Panc1 (cell line): ENCODE results near the gene IL1R1. TPM values are rescaled to one million over a fixed set of nuclear protein-coding genes. Genes with fewer than 3 reads are reported as not detected.

ENCODE experiments used
- ATAC-seq: fragments of 200-7000 bp; cut with Tn5 transposase; 2 replicates; pipeline ENCODE4 v1.9.1; 2020; ENCODE audit warnings: mild to moderate bottlenecking, moderate library complexity
- BruUV-seq: library from RNA; stranded (reverse); fragments of 400-500 nt; replicated peaks from 2 replicates; lab custom pipeline; 2021; lab: Mats Ljungman, UMichigan
- CTCF ChIA-PET: fragments of 300-600 bp; sonication (Branson Sonifier 250); formaldehyde crosslinking; loops from one replicate; lab custom pipeline; 2022; ENCODE audit warnings: antibody characterized with exemption; lab: Charles Lee
- POLR2A ChIA-PET: fragments of 300-600 bp; sonication (Branson Sonifier 250); formaldehyde crosslinking; loops from one replicate; lab custom pipeline; 2022; ENCODE audit warnings: antibody characterized with exemption; lab: Charles Lee
- DNase-seq: peaks from one replicate; pipeline ENCODE4 v3.0.0-alpha.2; 2010; ENCODE audit warnings: low read depth, low spot score
- H3K27ac ChIP-seq: 2 replicates; pipeline ENCODE4 v1.5.1; 2011; ENCODE audit warnings: mild to moderate bottlenecking, low read length, inconsistent platforms
- H3K27me3 ChIP-seq: fragments of 200-500 bp; sonication (Bioruptor generic); 2 replicates; pipeline ENCODE4 v1.6.0; 2014; ENCODE audit warnings: low read length, inconsistent platforms; ENCODE audit not compliant: control insufficient read depth, insufficient read depth
- H3K36me3 ChIP-seq: fragments of 200-500 bp; sonication (Bioruptor generic); 2 replicates; pipeline ENCODE4 v1.5.1; 2014; ENCODE audit warnings: inconsistent platforms, mild to moderate bottlenecking, low read length, moderate library complexity; ENCODE audit not compliant: control insufficient read depth, insufficient read depth
- H3K4me1 ChIP-seq: 2 replicates; pipeline ENCODE4 v1.5.1; 2011; ENCODE audit warnings: inconsistent platforms, mild to moderate bottlenecking, low read length, moderate library complexity; ENCODE audit not compliant: control insufficient read depth, insufficient read depth
- H3K4me3 ChIP-seq, 2 experiments: 2 replicates each; pipeline ENCODE4 v1.5.1; 2011 to 2012; ENCODE audit warnings: low read depth in 2 of 2, low read length in 2 of 2, mild to moderate bottlenecking in 2 of 2, inconsistent platforms in 1 of 2, moderate library complexity in 1 of 2
- H3K9me3 ChIP-seq: fragments of 200-500 bp; sonication (Bioruptor generic); 2 replicates; pipeline ENCODE4 v1.5.1; 2014; ENCODE audit warnings: low read depth, mild to moderate bottlenecking, inconsistent platforms, low read length, moderate library complexity; ENCODE audit not compliant: control insufficient read depth, insufficient read depth
- POLR2AphosphoS5 ChIP-seq: IDR thresholded peaks from 2 replicates; pipeline ENCODE4 v1.6.1; 2012; ENCODE audit warnings: mild to moderate bottlenecking, low read depth, low read length, moderate library complexity
- SIN3A ChIP-seq: IDR thresholded peaks from 2 replicates; pipeline ENCODE4 v1.6.1; 2012; ENCODE audit warnings: low read depth, mild to moderate bottlenecking, low read length, moderate library complexity, borderline replicate concordance; ENCODE audit not compliant: insufficient read depth
- TCF7L2 ChIP-seq: IDR thresholded peaks from 2 replicates; pipeline ENCODE4 v1.6.1; 2011; ENCODE audit warnings: mild to moderate bottlenecking, low read depth, low read length, inconsistent platforms
- in situ Hi-C: cut with HindIII; loops from 2 replicates; pipeline ENCODE4 v1.10.0; 2016; ENCODE audit warnings: low sequenced_read_pairs, low pct_unique_long_range_greater_than_20kb
- intact Hi-C: fragments of 100-400 bp; cut with micrococcal nuclease; formaldehyde crosslinking; loops from one replicate; pipeline ENCODE4 v1.10.0; 2022; ENCODE audit not compliant: unreplicated experiment
- total RNA-seq: library from RNA; stranded (reverse); gene quantifications from one replicate; pipeline ENCODE4 v1.2.1, GENCODE V29; 2021; ENCODE audit not compliant: unreplicated experiment
- TF ChIP-seq, protein P1 (sequence below), 2 experiments: IDR thresholded peaks; 2 replicates each; pipeline ENCODE4 v1.6.1; 2011 to 2012; ENCODE audit warnings: low read depth in 2 of 2, control low read depth in 1 of 2, low read length in 1 of 2, mild to moderate bottlenecking in 1 of 2, moderate library complexity in 1 of 2; ENCODE audit not compliant: insufficient read depth in 1 of 2
- TF ChIP-seq, protein P2 (sequence below): fragments of 450-650 bp; IDR thresholded peaks from 2 replicates; pipeline ENCODE4 v1.5.1; 2017; ENCODE audit warnings: mild to moderate bottlenecking

IL1R1 gene
- total RNA-seq, 1 experiment from 2014 or later = 7.1 TPM

DNA sequence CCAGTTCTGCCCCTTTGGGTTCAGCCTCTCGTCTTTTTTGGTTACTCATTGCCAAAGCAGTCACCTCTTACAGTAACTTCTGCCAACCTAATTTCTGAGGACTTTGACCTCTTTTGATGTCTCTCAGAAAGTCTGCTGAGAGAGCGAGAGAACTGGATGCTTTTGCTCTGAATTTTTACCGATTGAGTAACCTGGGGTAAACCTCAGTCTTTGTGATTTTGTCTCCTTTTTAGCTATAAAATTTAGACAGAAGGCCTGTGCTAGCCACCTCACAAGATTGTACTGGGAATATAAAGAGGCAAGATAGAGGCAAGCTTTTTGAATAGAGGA, 34.8 kb upstream of the IL1R1 start:
- in situ Hi-C loops = no loop called here
- H3K4me1 ChIP-seq = no peaks in the 10 kb centered on the region
- no peak for ATAC-seq

DNA sequence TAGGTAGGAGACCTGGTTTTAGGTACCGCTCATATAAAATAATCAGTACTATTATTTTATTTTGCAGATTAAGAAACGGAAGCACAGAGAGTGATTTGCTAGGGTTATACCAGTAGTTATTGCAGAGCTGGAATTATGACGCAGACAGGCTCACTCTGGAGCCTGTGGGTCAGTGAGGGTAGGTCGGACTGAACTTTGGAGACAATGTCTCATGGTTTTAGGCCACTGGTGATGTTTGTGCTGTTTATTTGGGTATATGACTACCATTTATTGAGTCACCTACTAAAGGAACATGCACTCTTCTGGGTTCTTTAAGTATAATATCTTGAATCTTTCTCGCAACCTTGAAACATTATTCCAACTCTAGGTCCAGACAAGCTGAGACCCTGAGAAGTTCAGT, 33.5 kb upstream of the IL1R1 start:
- Histone ChIP-seq H3K4me1 (no peaks in the 10 kb centered on the region), H3K9me3 (no peaks in the 10 kb centered on the region), H3K4me3 (no peak overlapping the region), H3K36me3 (no peaks in the 10 kb centered on the region), H3K27me3 (no peaks in the 10 kb centered on the region), H3K27ac (no peak overlapping the region)
- DNase-seq = no peak
- in situ Hi-C loops = no loop called here
- ChIA-PET POLR2A (no interaction called here), CTCF (no interaction called here)
- TF ChIP-seq, protein P1, sequence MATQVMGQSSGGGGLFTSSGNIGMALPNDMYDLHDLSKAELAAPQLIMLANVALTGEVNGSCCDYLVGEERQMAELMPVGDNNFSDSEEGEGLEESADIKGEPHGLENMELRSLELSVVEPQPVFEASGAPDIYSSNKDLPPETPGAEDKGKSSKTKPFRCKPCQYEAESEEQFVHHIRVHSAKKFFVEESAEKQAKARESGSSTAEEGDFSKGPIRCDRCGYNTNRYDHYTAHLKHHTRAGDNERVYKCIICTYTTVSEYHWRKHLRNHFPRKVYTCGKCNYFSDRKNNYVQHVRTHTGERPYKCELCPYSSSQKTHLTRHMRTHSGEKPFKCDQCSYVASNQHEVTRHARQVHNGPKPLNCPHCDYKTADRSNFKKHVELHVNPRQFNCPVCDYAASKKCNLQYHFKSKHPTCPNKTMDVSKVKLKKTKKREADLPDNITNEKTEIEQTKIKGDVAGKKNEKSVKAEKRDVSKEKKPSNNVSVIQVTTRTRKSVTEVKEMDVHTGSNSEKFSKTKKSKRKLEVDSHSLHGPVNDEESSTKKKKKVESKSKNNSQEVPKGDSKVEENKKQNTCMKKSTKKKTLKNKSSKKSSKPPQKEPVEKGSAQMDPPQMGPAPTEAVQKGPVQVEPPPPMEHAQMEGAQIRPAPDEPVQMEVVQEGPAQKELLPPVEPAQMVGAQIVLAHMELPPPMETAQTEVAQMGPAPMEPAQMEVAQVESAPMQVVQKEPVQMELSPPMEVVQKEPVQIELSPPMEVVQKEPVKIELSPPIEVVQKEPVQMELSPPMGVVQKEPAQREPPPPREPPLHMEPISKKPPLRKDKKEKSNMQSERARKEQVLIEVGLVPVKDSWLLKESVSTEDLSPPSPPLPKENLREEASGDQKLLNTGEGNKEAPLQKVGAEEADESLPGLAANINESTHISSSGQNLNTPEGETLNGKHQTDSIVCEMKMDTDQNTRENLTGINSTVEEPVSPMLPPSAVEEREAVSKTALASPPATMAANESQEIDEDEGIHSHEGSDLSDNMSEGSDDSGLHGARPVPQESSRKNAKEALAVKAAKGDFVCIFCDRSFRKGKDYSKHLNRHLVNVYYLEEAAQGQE (IDR thresholded peaks at IDR 0.05; ENCODE audit: insufficient read depth in 1 of 2, low read depth in 2 of 2, low read length in 1 of 2) = no peak
- TF ChIP-seq TCF7L2 (no peak), SIN3A (no peak), POLR2AphosphoS5 (no peak)
- TF ChIP-seq, protein P2, sequence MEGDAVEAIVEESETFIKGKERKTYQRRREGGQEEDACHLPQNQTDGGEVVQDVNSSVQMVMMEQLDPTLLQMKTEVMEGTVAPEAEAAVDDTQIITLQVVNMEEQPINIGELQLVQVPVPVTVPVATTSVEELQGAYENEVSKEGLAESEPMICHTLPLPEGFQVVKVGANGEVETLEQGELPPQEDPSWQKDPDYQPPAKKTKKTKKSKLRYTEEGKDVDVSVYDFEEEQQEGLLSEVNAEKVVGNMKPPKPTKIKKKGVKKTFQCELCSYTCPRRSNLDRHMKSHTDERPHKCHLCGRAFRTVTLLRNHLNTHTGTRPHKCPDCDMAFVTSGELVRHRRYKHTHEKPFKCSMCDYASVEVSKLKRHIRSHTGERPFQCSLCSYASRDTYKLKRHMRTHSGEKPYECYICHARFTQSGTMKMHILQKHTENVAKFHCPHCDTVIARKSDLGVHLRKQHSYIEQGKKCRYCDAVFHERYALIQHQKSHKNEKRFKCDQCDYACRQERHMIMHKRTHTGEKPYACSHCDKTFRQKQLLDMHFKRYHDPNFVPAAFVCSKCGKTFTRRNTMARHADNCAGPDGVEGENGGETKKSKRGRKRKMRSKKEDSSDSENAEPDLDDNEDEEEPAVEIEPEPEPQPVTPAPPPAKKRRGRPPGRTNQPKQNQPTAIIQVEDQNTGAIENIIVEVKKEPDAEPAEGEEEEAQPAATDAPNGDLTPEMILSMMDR = no peak
- BruUV-seq = no TSS peak
- intact Hi-C loops = no loop called here
- ATAC-seq = no peak

More for the DNA sequence above, 34.8 kb upstream of the IL1R1 start:
- no peak for DNase-seq
- intact Hi-C loops = no loop called here
- TF ChIP-seq, protein P1 (IDR thresholded peaks at IDR 0.05; ENCODE audit: insufficient read depth in 1 of 2, low read depth in 2 of 2, low read length in 1 of 2) = no peak
- no peak for TF ChIP-seq POLR2AphosphoS5
- TF ChIP-seq, protein P2 = no peak
- no peak for TF ChIP-seq SIN3A
- TF ChIP-seq TCF7L2 = no peak
- Histone ChIP-seq H3K27me3 (no peaks in the 10 kb centered on the region), H3K27ac (no peak overlapping the region), H3K9me3 (no peaks in the 10 kb centered on the region), H3K4me3 (no peak overlapping the region), H3K36me3 (no peaks in the 10 kb centered on the region)
- BruUV-seq = no TSS peak
- CTCF ChIA-PET = no interaction called here
- POLR2A ChIA-PET = no interaction called here
